ENCODE results near the gene PPOX. TPM values are rescaled to one million over a fixed set of nuclear protein-coding genes. Genes with fewer than 3 reads are reported as not detected.
A peak's percentile ranks its signal among the peaks of the same experiment; 100 is the strongest.

PPOX gene
- total and polyA plus RNA-seq, 5 experiments from 2014 or later: 12.0 to 82.1 (median 17.8) TPM

- no peaks in the 10 kb centered on the region for H3K27me3 Mint-ChIP-seq
- H3K9me3 Mint-ChIP-seq: no peaks in the 10 kb centered on the region
- no peak for DNase-seq
- no peak for ATAC-seq
- peak overlapping the region; percentile 86 to 97 (median 92) for H3K4me3 Mint-ChIP-seq
- peaks cover 22 to 63% (median 55%) of the 10 kb centered on the region in 4 donors for H3K4me1 Mint-ChIP-seq
- POLR2A ChIA-PET: interaction anchor here (0.5 to 6.4 kb wide), 17 partner anchors 8 to 278 kb away, joined by 3 to 154 read pairs (median 9); partner anchors contain the start of genes ARHGAP30, B4GALT3, DEDD and NDUFS2
- H3K36me3 Mint-ChIP-seq: peaks cover 0 to 47% (median 10%) of the 10 kb centered on the region in 3 donors
- H3K27ac Mint-ChIP-seq: peak overlapping the region; percentile 97 to 100 (median 98)
Observed at GRCh38 chr1:161166669-161167548, 683 bp downstream of the PPOX start.

- peak overlapping the region in 4 of 10 donors; percentile 22 to 89 (median 56) for H3K4me3 Mint-ChIP-seq
- POLR2A ChIA-PET: interaction anchor here (0.6 to 6.4 kb wide), 7 partner anchors 11 to 85 kb away, joined by 3 to 154 read pairs (median 37); partner anchors contain the start of genes B4GALT3, NDUFS2, TOMM40L and UFC1
- H3K4me1 Mint-ChIP-seq: peaks cover 19 to 64% (median 48%) of the 10 kb centered on the region in 4 donors
- no peaks in the 10 kb centered on the region for H3K9me3 Mint-ChIP-seq
- peak overlapping the region in 4 of 10 donors; percentile 37 to 69 (median 54) for H3K27ac Mint-ChIP-seq
- no peaks in the 10 kb centered on the region for H3K27me3 Mint-ChIP-seq
- peaks cover 0 to 49% (median 9%) of the 10 kb centered on the region in 3 donors for H3K36me3 Mint-ChIP-seq
- DNase-seq: no peak
- ATAC-seq: no peak
Observed at GRCh38 chr1:161168906-161169305, 2.7 kb downstream of the PPOX start.

- POLR2A ChIA-PET: no interaction called here
- DNase-seq: no peak
- H3K27me3 Mint-ChIP-seq: no peaks in the 10 kb centered on the region
Observed at GRCh38 chr1:161171191-161171590, 5.0 kb downstream of the PPOX start.

GRCh38 chr1:161171696-161172095 lies 5.5 kb downstream of the PPOX start:
- Mint-ChIP-seq H3K4me1 (peaks cover 36 to 71% (median 52%) of the 10 kb centered on the region in 4 donors), H3K27ac (peak overlapping the region in 4 of 10 donors; percentile 10 to 53 (median 42)), H3K36me3 (peaks cover 0 to 61% (median 11%) of the 10 kb centered on the region in 3 donors), H3K9me3 (no peaks in the 10 kb centered on the region), H3K4me3 (peak overlapping the region in 1 of 10 donors; percentile 10), H3K27me3 (no peaks in the 10 kb centered on the region)
- ATAC-seq: no peak
- POLR2A ChIA-PET: interaction anchor here (0.5 to 0.9 kb wide), 2 partner anchors 8 to 30 kb away, joined by 3 to 4 read pairs; partner anchors contain the start of gene NDUFS2
- no peak for DNase-seq

More at GRCh38 chr1:161171191-161171590, 5.0 kb downstream of the PPOX start:
- peaks cover 0 to 61% (median 11%) of the 10 kb centered on the region in 3 donors for H3K36me3 Mint-ChIP-seq
- H3K9me3 Mint-ChIP-seq: no peaks in the 10 kb centered on the region
- peak overlapping the region in 5 of 10 donors; percentile 35 to 75 (median 60) for H3K27ac Mint-ChIP-seq
- peaks cover 34 to 71% (median 51%) of the 10 kb centered on the region in 4 donors for H3K4me1 Mint-ChIP-seq
- ATAC-seq: no peak
- peak overlapping the region in 1 of 10 donors; percentile 48 for H3K4me3 Mint-ChIP-seq

- Mint-ChIP-seq H3K4me3 (no peak overlapping the region), H3K36me3 (peaks cover 0 to 64% (median 11%) of the 10 kb centered on the region in 3 donors), H3K27me3 (no peaks in the 10 kb centered on the region), H3K4me1 (peaks cover 33 to 71% (median 52%) of the 10 kb centered on the region in 4 donors), H3K27ac (peak overlapping the region in 9 of 10 donors; percentile 10 to 93 (median 61)), H3K9me3 (no peaks in the 10 kb centered on the region)
- ATAC-seq (no peak), DNase-seq (no peak)
- POLR2A ChIA-PET: interaction anchor here (0.9 to 1.6 kb wide), 3 partner anchors 13 to 29 kb away, joined by 4 to 5 read pairs (median 4); partner anchors contain the start of gene NDUFS2
Observed at GRCh38 chr1:161172349-161172748, 6.1 kb downstream of the PPOX start.

- POLR2A ChIA-PET: interaction anchor here (0.9 to 1.6 kb wide), 3 partner anchors 12 to 29 kb away, joined by 4 to 5 read pairs (median 4); partner anchors contain the start of gene NDUFS2
- Mint-ChIP-seq H3K4me1 (peaks cover 32 to 73% (median 54%) of the 10 kb centered on the region in 4 donors), H3K27me3 (no peaks in the 10 kb centered on the region), H3K4me3 (no peak overlapping the region), H3K36me3 (peaks cover 0 to 65% (median 11%) of the 10 kb centered on the region in 3 donors), H3K9me3 (no peaks in the 10 kb centered on the region), H3K27ac (peak overlapping the region in 9 of 10 donors; percentile 10 to 93 (median 76))
- ATAC-seq: no peak
- no peak for DNase-seq
Observed at GRCh38 chr1:161172776-161173376, 6.7 kb downstream of the PPOX start.

- ATAC-seq (no peak), DNase-seq (no peak)
- peak overlapping the region in 1 of 10 donors; percentile 34 for H3K4me3 Mint-ChIP-seq
- H3K36me3 Mint-ChIP-seq: peaks cover 0 to 65% (median 11%) of the 10 kb centered on the region in 3 donors
- H3K27ac Mint-ChIP-seq: peak overlapping the region in 3 of 10 donors; percentile 3 to 62 (median 27)
- POLR2A ChIA-PET: interaction anchor here (1.5 to 1.6 kb wide), 2 partner anchors 12 to 18 kb away, joined by 4 to 5 read pairs; no protein-coding TSS in a partner anchor
- H3K27me3 Mint-ChIP-seq: no peaks in the 10 kb centered on the region
- H3K4me1 Mint-ChIP-seq: peaks cover 33 to 71% (median 54%) of the 10 kb centered on the region in 4 donors
- H3K9me3 Mint-ChIP-seq: no peaks in the 10 kb centered on the region
Observed at GRCh38 chr1:161173711-161174110, 7.5 kb downstream of the PPOX start.

DNA sequence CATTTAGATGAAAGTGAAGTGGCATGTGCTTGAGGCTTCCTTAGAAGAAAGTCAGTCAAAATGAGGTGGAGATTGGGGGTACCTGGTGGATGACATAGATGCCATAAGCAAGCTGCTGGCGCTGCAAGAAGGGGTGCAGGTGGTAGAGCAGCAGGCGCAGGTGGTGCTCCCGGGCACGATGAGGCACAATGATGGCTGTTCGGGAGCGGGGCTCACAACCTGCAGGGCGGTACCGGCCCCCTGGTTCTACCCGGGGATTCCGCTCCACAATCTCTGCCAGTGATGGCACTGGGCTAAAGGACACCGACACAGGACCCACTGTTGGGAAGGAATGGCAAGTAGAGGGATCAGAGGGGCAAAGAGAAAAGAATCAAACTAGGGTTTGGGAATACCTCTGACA lies 8.7 kb downstream of the PPOX start:
- POLR2A ChIA-PET: interaction anchor here (0.8 to 3.0 kb wide), 2 partner anchors 27 to 49 kb away, joined by 3 to 22 read pairs; partner anchors contain the start of genes APOA2 and NDUFS2
- no peaks in the 10 kb centered on the region for H3K27me3 Mint-ChIP-seq
- peaks cover 0 to 60% (median 10%) of the 10 kb centered on the region in 3 donors for H3K36me3 Mint-ChIP-seq
- peaks cover 31 to 78% (median 58%) of the 10 kb centered on the region in 4 donors for H3K4me1 Mint-ChIP-seq
- DNase-seq: no peak
- peak overlapping the region in 9 of 10 donors; percentile 21 to 99 (median 40) for H3K4me3 Mint-ChIP-seq
- no peak for ATAC-seq
- H3K27ac Mint-ChIP-seq: peak overlapping the region in 7 of 10 donors; percentile 9 to 100 (median 73)
- no peaks in the 10 kb centered on the region for H3K9me3 Mint-ChIP-seq

DNA sequence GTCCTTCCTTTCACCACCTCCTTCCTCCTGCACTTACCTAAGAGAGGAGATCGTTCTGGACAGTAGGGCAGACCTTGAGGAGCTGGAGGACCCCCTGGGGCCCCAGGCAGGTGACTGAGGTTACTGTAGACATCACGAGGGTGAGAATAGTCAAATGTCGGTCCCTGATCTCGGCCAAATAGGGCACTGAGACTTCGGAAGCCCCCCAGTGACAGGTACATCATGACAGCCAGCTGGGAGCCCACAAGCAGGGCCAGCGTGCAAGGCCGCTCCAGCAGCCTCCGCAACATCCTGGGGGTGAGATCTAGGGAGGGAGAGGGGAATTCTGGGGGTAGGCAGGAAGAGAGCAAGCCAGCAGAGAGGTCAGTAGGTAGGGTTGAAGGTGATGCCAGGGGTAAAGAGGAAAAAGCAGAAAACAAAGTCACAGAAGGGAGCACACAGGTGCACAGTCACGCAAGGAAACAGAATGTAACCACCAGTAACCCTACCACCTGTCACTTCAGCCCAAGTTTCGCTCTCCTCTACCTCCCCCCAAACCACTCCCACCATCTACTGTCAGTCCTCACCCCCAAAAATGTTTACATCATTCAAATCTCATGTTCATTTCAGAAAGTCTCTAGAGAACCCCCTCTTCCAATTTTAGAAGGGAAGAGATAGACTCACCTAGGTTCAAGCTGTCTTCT lies 9.7 kb downstream of the PPOX start:
- Mint-ChIP-seq H3K36me3 (peaks cover 0 to 55% (median 10%) of the 10 kb centered on the region in 3 donors), H3K27ac (peak overlapping the region; percentile 97 to 100 (median 98))
- no peak for DNase-seq

GRCh38 chr1:161176468-161177111 lies 10.4 kb downstream of the PPOX start:
- Mint-ChIP-seq H3K36me3 (peaks cover 0 to 49% (median 10%) of the 10 kb centered on the region in 3 donors), H3K9me3 (no peaks in the 10 kb centered on the region), H3K4me1 (peaks cover 36 to 86% (median 72%) of the 10 kb centered on the region in 4 donors), H3K4me3 (peak overlapping the region; percentile 93 to 100 (median 99)), H3K27me3 (no peaks in the 10 kb centered on the region), H3K27ac (peak overlapping the region; percentile 97 to 100 (median 98))
- DNase-seq: no peak
- POLR2A ChIA-PET: interaction anchor here (0.6 to 8.7 kb wide), 20 partner anchors 10 to 572 kb away, joined by 3 to 154 read pairs (median 4); partner anchors contain the start of genes DEDD, NDUFS2, PPOX and TOMM40L
- ATAC-seq: no peak

More for the DNA sequence above, 9.7 kb downstream of the PPOX start:
- Mint-ChIP-seq H3K9me3 (no peaks in the 10 kb centered on the region), H3K4me1 (peaks cover 36 to 86% (median 67%) of the 10 kb centered on the region in 4 donors), H3K4me3 (peak overlapping the region; percentile 93 to 100 (median 99)), H3K27me3 (no peaks in the 10 kb centered on the region)
- POLR2A ChIA-PET: interaction anchor here (0.5 to 8.7 kb wide), 15 partner anchors 9 to 559 kb away, joined by 3 to 154 read pairs (median 4); partner anchors contain the start of genes DEDD, NDUFS2, PPOX and TOMM40L
- no peak for ATAC-seq

Data from naive thymus-derived CD8-positive, alpha-beta T cell (primary cell).